H9 (cell line): ENCODE data around the gene CTNNA3. TPM values are rescaled to one million over a fixed set of nuclear protein-coding genes. Genes with fewer than 3 reads are reported as not detected.

ENCODE experiments used
- DNase-seq: peaks from one replicate; pipeline ENCODE4 v3.0.0-alpha.2; 2017
- H2AFZ ChIP-seq: one replicate; pipeline ENCODE4 v1.6.1; 2013; ENCODE audit warnings: mild to moderate bottlenecking, low read length, control low read depth, moderate library complexity
- H2AK5ac ChIP-seq: 2 replicates; pipeline ENCODE4 v1.6.1; 2013; ENCODE audit warnings: low read length, control low read depth, mixed read lengths; ENCODE audit not compliant: insufficient read length
- H2BK120ac ChIP-seq: one replicate; pipeline ENCODE4 v1.6.1; 2013; ENCODE audit warnings: low read depth, mild to moderate bottlenecking, low read length, control low read depth, inconsistent platforms; ENCODE audit not compliant: poor library complexity, severe bottlenecking
- H2BK12ac ChIP-seq: 2 replicates; pipeline ENCODE4 v1.6.1; 2013; ENCODE audit warnings: low read length, control low read depth, mixed read lengths, low read depth; ENCODE audit not compliant: insufficient read length
- H2BK15ac ChIP-seq: 2 replicates; pipeline ENCODE4 v1.6.1; 2013; ENCODE audit warnings: low read depth, low read length, control low read depth
- H2BK20ac ChIP-seq: one replicate; pipeline ENCODE4 v1.6.1; 2013; ENCODE audit warnings: low read depth, mild to moderate bottlenecking, low read length, control low read depth, inconsistent platforms; ENCODE audit not compliant: poor library complexity, severe bottlenecking
- H2BK5ac ChIP-seq: 2 replicates; pipeline ENCODE4 v1.6.1; 2013; ENCODE audit warnings: low read length, control low read depth, mixed read lengths; ENCODE audit not compliant: insufficient read length
- H3K14ac ChIP-seq: 2 replicates; pipeline ENCODE4 v1.6.1; 2013; ENCODE audit warnings: low read length, control low read depth; ENCODE audit not compliant: insufficient read depth
- H3K18ac ChIP-seq: 2 replicates; pipeline ENCODE4 v1.6.1; 2013; ENCODE audit warnings: low read depth, mild to moderate bottlenecking, mixed read lengths, low read length, control low read depth; ENCODE audit not compliant: insufficient read length
- H3K23ac ChIP-seq: 2 replicates; pipeline ENCODE4 v1.6.1; 2013; ENCODE audit warnings: low read length, control low read depth, mixed read lengths, low read depth; ENCODE audit not compliant: insufficient read length
- H3K23me2 ChIP-seq: 2 replicates; pipeline ENCODE4 v1.6.1; 2013; ENCODE audit warnings: low read depth, mild to moderate bottlenecking, mixed read lengths, low read length, control low read depth; ENCODE audit not compliant: insufficient read length, poor library complexity, severe bottlenecking
- H3K27ac ChIP-seq: 2 replicates; pipeline ENCODE4 v1.5.1; 2013; ENCODE audit warnings: low read length, control low read depth, mixed read lengths, low read depth; ENCODE audit not compliant: insufficient read length
- H3K27me3 ChIP-seq: 2 replicates; pipeline ENCODE4 v1.6.1; 2013; ENCODE audit warnings: low read length, control low read depth, inconsistent platforms; ENCODE audit not compliant: insufficient read depth
- H3K4ac ChIP-seq: 2 replicates; pipeline ENCODE4 v1.6.1; 2013; ENCODE audit warnings: low read depth, mild to moderate bottlenecking, control low read depth, inconsistent platforms, low read length, moderate library complexity
- H3K4me1 ChIP-seq: 2 replicates; pipeline ENCODE4 v1.6.1; 2013; ENCODE audit warnings: low read length, control low read depth, inconsistent platforms; ENCODE audit not compliant: insufficient read depth
- H3K4me2 ChIP-seq: 2 replicates; pipeline ENCODE4 v1.6.1; 2013; ENCODE audit warnings: low read length, control low read depth, mixed read lengths; ENCODE audit not compliant: insufficient read length, insufficient read depth
- H3K56ac ChIP-seq: 2 replicates; pipeline ENCODE4 v1.6.1; 2013; ENCODE audit warnings: low read depth, mild to moderate bottlenecking, mixed read lengths, low read length, control low read depth; ENCODE audit not compliant: insufficient read length
- H3K79me1 ChIP-seq: 2 replicates; pipeline ENCODE4 v1.6.1; 2013; ENCODE audit warnings: low read depth, mild to moderate bottlenecking, moderate library complexity, low read length, control low read depth, inconsistent platforms; ENCODE audit not compliant: insufficient read depth, poor library complexity, severe bottlenecking
- H3K79me2 ChIP-seq: 2 replicates; pipeline ENCODE4 v1.6.1; 2013; ENCODE audit warnings: low read length, control low read depth, inconsistent platforms; ENCODE audit not compliant: insufficient read depth
- H3K9ac ChIP-seq: 2 replicates; pipeline ENCODE4 v1.6.1; 2013; ENCODE audit warnings: low read length, control low read depth, mixed read lengths; ENCODE audit not compliant: insufficient read length; ENCODE audit errors: extremely low read depth
- H3K9me3 ChIP-seq: one replicate; pipeline ENCODE4 v1.6.1; 2013; ENCODE audit warnings: low read depth, low read length, inconsistent platforms; ENCODE audit not compliant: control insufficient read depth
- H3T11ph ChIP-seq: one replicate; pipeline ENCODE4 v1.6.1; 2013; ENCODE audit warnings: mild to moderate bottlenecking, low read length, control low read depth, inconsistent platforms
- H4K20me1 ChIP-seq: one replicate; pipeline ENCODE4 v1.6.1; 2013; ENCODE audit not compliant: control insufficient read depth, insufficient read length, insufficient read depth
- H4K5ac ChIP-seq: 2 replicates; pipeline ENCODE4 v1.6.1; 2013; ENCODE audit warnings: low read depth, mild to moderate bottlenecking, mixed read lengths, low read length, control low read depth; ENCODE audit not compliant: insufficient read length
- H4K8ac ChIP-seq: replicated peaks from 2 replicates; pipeline ENCODE4 v1.6.1; 2013; ENCODE audit warnings: low read length, control low read depth, mixed read lengths, low read depth; ENCODE audit not compliant: insufficient read length
- H4K91ac ChIP-seq: 2 replicates; pipeline ENCODE4 v1.6.1; 2013; ENCODE audit warnings: low read depth, mild to moderate bottlenecking, moderate library complexity, mixed read lengths, low read length, control low read depth; ENCODE audit not compliant: insufficient read length
- H3K27ac Mint-ChIP-seq, 3 experiments: 2 replicates in 2 of 3; 3 replicates in 1 of 3; pipeline ENCODE4 v1.8.0; 2020 to 2021; ENCODE audit warnings: mixed read lengths in 3 of 3, mild to moderate bottlenecking in 1 of 3, moderate library complexity in 1 of 3
- H3K27me3 Mint-ChIP-seq: 2 replicates; pipeline ENCODE4 v1.8.0; 2021; ENCODE audit warnings: low read depth, mild to moderate bottlenecking, moderate library complexity, mixed read lengths
- H3K36me3 Mint-ChIP-seq, 3 experiments: 2 replicates in 2 of 3; 3 replicates in 1 of 3; pipeline ENCODE4 v1.8.0; 2020 to 2021; ENCODE audit warnings: low read depth in 3 of 3, mixed read lengths in 3 of 3; ENCODE audit not compliant: insufficient read depth in 1 of 3
- H3K4me1 Mint-ChIP-seq, 2 experiments: 2 replicates each; pipeline ENCODE4 v1.8.0; 2020; ENCODE audit warnings: mixed read lengths in 2 of 2
- H3K4me3 Mint-ChIP-seq, 2 experiments: 2 replicates in 1 of 2; 3 replicates in 1 of 2; pipeline ENCODE4 v1.8.0; 2020 to 2021; ENCODE audit warnings: mild to moderate bottlenecking in 2 of 2, mixed read lengths in 2 of 2, moderate library complexity in 1 of 2
- H3K9me3 Mint-ChIP-seq, 2 experiments: 2 replicates in 1 of 2; 3 replicates in 1 of 2; pipeline ENCODE4 v1.8.0; 2020; ENCODE audit warnings: mild to moderate bottlenecking in 2 of 2, mixed read lengths in 2 of 2, moderate library complexity in 1 of 2
- CTCF ChIP-seq: fragments of 200-600 bp; sonication (generic); conservative IDR thresholded peaks from 3 replicates; pipeline ENCODE4 v1.8.0; 2021; ENCODE audit warnings: antibody characterized with exemption, mild to moderate bottlenecking
- WGBS: extraction: QIAGEN DNeasy Blood & Tissue Kit; methylation state at CpG from one replicate; pipeline ENCODE4 v1.1.7; 2013; ENCODE audit warnings: missing lambda C conversion rate, low lambda C conversion rate, mixed read lengths; ENCODE audit not compliant: insufficient read length; ENCODE audit errors: extremely low coverage; 5-methylcytosine and 5-hydroxymethylcytosine counted together
- total RNA-seq: library from RNA; stranded (reverse); gene quantifications from 2 replicates; pipeline ENCODE4 v1.2.1, GENCODE V29; 2021

The CTNNA3 gene
- total RNA-seq, 1 experiment from 2014 or later, result 3.3 TPM

GRCh38 chr10:67668448-67668847 lies 27.5 kb downstream of the CTNNA3 start:
- H3K36me3 Mint-ChIP-seq, result no peaks in the 10 kb centered on the region
- TF ChIP-seq CTCF, result no peak

More at GRCh38 chr10:67668448-67668847, 27.5 kb downstream of the CTNNA3 start:
- no peak overlapping the region for H4K91ac ChIP-seq
- no peak overlapping the region for H3K23ac ChIP-seq
- H4K5ac ChIP-seq, result no peak overlapping the region
- H2AFZ ChIP-seq, result no peak overlapping the region
- H4K20me1 ChIP-seq, result no peaks in the 10 kb centered on the region
- H2BK15ac ChIP-seq, result no peak overlapping the region
- H3K79me1 ChIP-seq, result no peaks in the 10 kb centered on the region
- H3K56ac ChIP-seq, result no peak overlapping the region
- H2BK12ac ChIP-seq, result no peak overlapping the region
- DNase-seq, result no peak
- no peak overlapping the region for H2BK120ac ChIP-seq
- WGBS, result no CpG with 5 or more reads among the region's 3 CpGs
- no peak overlapping the region for H3K9ac ChIP-seq
- no peak overlapping the region for H3T11ph ChIP-seq
- H3K79me2 ChIP-seq, result no peaks in the 10 kb centered on the region
- H2BK20ac ChIP-seq, result no peak overlapping the region
- H3K9me3 ChIP-seq, result no peaks in the 10 kb centered on the region
- Mint-ChIP-seq H3K9me3 (no peaks in the 10 kb centered on the region), H3K4me3 (no peak overlapping the region), H3K27ac (no peak overlapping the region), H3K27me3 (no peaks in the 10 kb centered on the region), H3K4me1 (peaks cover 5 to 10% of the 10 kb centered on the region in 2 experiments; a peak in 3 of 4 replicates)
- no peak overlapping the region for H3K4ac ChIP-seq
- no peak overlapping the region for H3K27ac ChIP-seq
- H3K23me2 ChIP-seq, result no peaks in the 10 kb centered on the region
- H2BK5ac ChIP-seq, result no peak overlapping the region
- no peak overlapping the region for H4K8ac ChIP-seq
- H3K27me3 ChIP-seq, result no peaks in the 10 kb centered on the region
- H3K14ac ChIP-seq, result no peak overlapping the region
- no peak overlapping the region for H3K4me2 ChIP-seq
- H2AK5ac ChIP-seq, result no peak overlapping the region
- H3K18ac ChIP-seq, result no peak overlapping the region
- no peaks in the 10 kb centered on the region for H3K4me1 ChIP-seq
